Measurements from ENCODE around the gene HPX.
"Not testable (repeated sequence)": the region's sequence is repeated elsewhere in the genome, so short reads cannot be mapped to it uniquely, and the experiment has no call there.

HPX gene

DNA sequence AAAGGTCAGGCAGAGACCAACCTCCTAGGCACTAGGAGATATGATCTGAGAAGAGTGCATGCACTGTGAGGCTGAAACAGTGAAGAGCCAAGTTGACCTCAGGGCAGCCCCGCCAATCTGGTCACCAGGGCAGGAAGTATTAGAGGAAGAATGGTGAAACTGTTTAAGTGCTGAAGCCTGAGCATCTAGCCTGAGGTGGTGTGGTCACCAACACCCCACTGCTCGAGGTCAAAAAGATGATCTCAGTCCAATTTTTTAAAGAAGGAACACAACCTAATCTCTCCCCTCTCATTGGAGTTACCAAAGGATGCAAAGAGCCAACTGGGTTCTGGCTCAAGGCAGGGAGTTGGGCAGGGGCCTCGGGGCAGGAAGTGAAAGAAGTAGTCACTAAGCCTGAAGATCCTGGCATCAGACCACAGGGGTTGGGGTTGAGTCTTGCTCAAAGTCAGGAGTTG is 25.9 kb downstream of the HPX start:
- no peak for DNase-seq (ENCODE audit: low read depth)

GRCh38 chr11:6413791-6414201 is 27.0 kb downstream of the HPX start:
- no peak for DNase-seq (ENCODE audit: low read depth)

DNA sequence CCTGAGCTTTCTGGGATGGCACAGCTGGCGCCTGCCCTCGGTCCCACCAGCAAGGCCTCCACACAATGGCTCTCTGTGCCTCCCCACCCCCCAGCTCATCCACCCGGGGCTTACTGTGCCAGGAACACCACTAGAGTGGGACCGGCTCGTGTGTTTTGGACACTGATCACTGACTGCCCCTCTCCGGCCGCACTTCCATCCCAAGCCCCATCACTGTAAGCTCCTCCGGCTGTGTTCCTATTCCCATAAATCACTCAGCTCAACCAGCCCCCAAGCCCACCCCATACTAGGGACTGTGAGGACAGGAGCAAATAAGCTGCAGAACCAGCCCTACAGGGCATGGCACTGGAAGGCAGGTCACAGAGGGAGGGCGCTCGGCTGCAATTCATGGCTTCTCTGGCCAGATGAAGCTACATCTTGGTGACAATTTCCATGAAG is 29.2 kb downstream of the HPX start:
- no peak for DNase-seq (ENCODE audit: low read depth)

DNA sequence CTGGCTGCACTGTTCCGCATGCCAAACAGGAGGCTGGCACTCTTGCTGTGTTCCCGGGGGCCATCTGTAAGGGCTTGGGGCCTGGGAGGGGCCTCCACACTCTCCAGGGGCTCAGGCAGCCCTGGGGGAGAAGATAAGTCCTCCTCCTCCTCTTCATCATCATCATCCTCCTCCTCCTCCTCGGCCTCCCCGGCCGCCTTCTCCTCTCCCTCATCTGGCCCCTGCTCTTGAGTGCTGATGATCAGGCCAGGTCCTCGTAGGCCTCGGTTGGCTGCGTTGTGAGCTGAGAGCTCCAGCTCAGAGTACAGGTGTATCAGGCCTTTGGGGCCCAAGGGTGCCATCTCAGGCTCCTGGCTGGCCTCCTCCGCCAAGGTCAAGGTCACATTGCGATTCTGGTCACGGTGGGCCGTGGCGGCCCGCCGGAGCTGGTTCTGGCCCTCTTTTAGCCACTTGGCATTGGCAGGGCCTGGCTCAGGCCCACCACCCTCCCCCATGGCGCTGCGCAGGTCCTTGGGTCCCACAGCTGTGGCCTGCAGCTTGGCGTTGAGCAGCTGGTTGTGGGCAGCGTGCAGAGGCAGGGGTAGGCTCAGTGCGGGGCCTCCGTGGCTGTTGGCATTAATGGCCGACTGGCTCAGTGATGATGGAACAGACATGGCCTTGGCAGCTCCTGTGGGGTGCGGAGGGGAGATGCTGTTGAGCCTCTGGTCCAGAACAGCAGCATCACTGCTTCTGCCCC is 29.9 kb downstream of the HPX start:
- DNase-seq (ENCODE audit: low read depth), result no peak

- DNase-seq (ENCODE audit: low read depth), result no peak
These were observed 34.4 kb downstream of the HPX start for GRCh38 chr11:6406370-6406769.

GRCh38 chr11:6405846-6406245 is 34.9 kb downstream of the HPX start:
- no peak for DNase-seq (ENCODE audit: low read depth)

- DNase-seq (ENCODE audit: low read depth), result no peak
These were observed 35.6 kb downstream of the HPX start for GRCh38 chr11:6405052-6405667.

DNA sequence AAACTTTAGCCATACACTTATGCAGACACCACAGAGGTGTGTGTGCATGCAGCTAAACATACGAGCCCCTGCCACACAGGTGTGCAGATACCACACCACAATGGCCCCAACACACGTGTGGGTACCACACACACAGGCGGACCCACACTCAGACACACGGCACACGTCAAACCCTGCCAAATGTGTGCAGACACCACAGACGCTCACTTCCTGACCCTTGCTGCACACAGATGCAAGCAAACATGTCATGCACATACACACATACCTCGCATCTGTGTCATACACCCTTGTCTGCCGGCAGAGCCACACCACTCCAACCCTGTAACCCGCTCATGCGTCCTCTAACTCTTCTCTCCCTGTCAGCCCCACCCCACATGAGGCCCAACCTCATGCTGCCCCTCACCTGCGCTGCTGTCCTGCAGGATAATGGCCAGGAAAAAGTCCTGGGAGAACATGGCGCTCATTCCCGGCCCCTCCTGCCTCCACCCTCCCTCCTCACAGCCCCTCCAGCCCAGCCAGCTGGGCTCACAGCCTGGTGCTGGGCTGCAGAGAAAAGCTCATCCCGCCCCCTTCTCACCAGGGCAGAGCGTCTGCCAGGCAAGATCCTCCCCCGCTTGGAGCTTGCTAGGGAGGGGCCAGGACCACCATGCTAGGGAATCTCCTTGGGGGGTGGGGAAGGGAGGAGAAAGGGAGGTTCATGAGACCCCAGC is 36.3 kb downstream of the HPX start:
- no peak for DNase-seq (ENCODE audit: low read depth)

DNA sequence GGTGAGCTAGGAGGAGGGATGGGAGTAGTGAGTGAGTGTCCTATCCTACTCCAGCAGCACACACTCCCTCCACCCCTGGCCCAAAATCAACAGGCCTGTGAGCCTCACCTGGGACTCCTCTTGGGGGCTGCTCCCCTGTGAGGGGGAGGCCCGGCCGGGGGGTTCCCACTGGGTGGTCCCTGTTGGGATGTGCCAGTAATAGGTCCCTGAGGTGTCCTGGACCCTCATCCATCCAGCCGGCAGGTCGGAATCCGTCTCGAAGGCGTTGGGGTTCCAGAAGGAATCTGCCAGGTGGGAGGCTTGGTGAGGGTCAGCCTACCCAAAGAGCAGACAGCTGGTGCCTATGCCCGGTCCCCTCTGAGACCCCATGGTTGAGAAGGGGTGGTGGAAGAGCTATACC is 37.2 kb downstream of the HPX start:
- no peak for DNase-seq (ENCODE audit: low read depth)

- DNase-seq (ENCODE audit: low read depth), result no peak
These were observed 38.2 kb downstream of the HPX start for GRCh38 chr11:6402561-6402981.

- no peak for DNase-seq (ENCODE audit: low read depth)
These were observed 38.7 kb downstream of the HPX start for GRCh38 chr11:6402061-6402470.

GRCh38 chr11:6401464-6401863 is 39.3 kb downstream of the HPX start:
- DNase-seq (ENCODE audit: low read depth), result no peak

GRCh38 chr11:6400431-6401345 is 40.1 kb downstream of the HPX start:
- DNase-seq (ENCODE audit: low read depth), result no peak

- no peak for DNase-seq (ENCODE audit: low read depth)
These were observed 43.2 kb downstream of the HPX start for GRCh38 chr11:6397636-6398035.

- no peak for DNase-seq (ENCODE audit: low read depth)
These were observed 43.6 kb downstream of the HPX start for GRCh38 chr11:6397156-6397555.

- no peak for DNase-seq (ENCODE audit: low read depth)
These were observed 45.2 kb downstream of the HPX start for GRCh38 chr11:6395470-6396060.

- no peak for DNase-seq (ENCODE audit: low read depth)
These were observed 46.7 kb downstream of the HPX start for GRCh38 chr11:6393989-6394670.

DNA sequence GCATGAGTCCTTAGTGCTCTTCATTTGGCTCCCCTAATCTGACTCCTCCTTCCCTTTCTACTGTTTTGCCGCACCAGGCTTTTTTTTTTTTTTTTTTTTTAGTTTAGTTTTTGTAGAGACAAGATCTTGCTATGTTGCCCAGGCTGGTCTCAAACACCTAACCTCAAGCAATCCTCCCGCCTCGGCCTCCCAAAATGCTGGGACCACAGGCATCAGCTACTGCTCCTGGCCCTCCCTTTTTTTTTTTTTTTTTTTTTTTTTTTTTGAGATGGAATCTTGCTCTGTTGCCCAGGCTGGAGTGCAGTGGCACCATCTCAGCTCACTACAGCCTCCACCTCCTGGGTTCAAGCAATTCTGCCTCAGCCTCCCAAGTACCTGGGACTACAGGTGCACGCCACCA is 48.5 kb downstream of the HPX start:
- DNase-seq (ENCODE audit: low read depth), result not testable (repeated sequence)

DNA sequence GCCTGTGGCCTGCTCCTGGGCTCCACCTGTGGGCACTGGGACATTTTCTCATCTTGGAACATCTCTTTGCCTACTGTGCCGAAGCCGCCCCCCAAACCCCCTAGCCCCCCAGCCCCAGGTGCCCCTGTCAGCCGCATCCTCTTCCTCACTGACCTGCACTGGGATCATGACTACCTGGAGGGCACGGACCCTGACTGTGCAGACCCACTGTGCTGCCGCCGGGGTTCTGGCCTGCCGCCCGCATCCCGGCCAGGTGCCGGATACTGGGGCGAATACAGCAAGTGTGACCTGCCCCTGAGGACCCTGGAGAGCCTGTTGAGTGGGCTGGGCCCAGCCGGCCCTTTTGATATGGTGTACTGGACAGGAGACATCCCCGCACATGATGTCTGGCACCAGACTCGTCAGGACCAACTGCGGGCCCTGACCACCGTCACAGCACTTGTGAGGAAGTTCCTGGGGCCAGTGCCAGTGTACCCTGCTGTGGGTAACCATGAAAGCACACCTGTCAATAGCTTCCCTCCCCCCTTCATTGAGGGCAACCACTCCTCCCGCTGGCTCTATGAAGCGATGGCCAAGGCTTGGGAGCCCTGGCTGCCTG is 49.2 kb downstream of the HPX start:
- DNase-seq (ENCODE audit: low read depth), result no peak

- DNase-seq (ENCODE audit: low read depth), result no peak
These were observed 49.9 kb downstream of the HPX start for GRCh38 chr11:6390718-6391469.

Data from stromal cell of bone marrow (primary cell).